Liver (tissue), 3 donors: ENCODE results near the gene ASPHD2.

Experiments
- ATF3 ChIP-seq: IDR thresholded peaks from 2 replicates; pipeline ENCODE4 v1.6.1; 2016; ENCODE audit warnings: antibody characterized with exemption
- CTCF ChIP-seq: fragments of 150-350 bp; IDR thresholded peaks from 2 replicates; pipeline ENCODE4 v1.5.1; 2017; ENCODE audit warnings: improper control_type of control experiment, low read depth, low read length; ENCODE audit not compliant: missing input control
- EGR1 ChIP-seq, 2 donors: IDR thresholded peaks; 2 replicates each; pipeline ENCODE4 v1.6.1; 2016 to 2018; ENCODE audit warnings: antibody characterized with exemption in 2 of 2, low read depth in 2 of 2
- FOXA1 ChIP-seq: IDR thresholded peaks from 2 replicates; pipeline ENCODE4 v1.6.1; 2016; ENCODE audit warnings: antibody characterized with exemption
- GABPA ChIP-seq, 2 donors: IDR thresholded peaks in 1 of 2; conservative IDR thresholded peaks in 1 of 2; 2 replicates each; pipeline ENCODE4 v1.6.1; 2016; ENCODE audit warnings: antibody characterized with exemption in 2 of 2, mild to moderate bottlenecking in 1 of 2, moderate library complexity in 1 of 2
- HNF4A ChIP-seq, 2 donors: conservative IDR thresholded peaks; 2 replicates each; pipeline ENCODE4 v1.6.1; 2016; ENCODE audit warnings: antibody characterized with exemption in 2 of 2, mild to moderate bottlenecking in 2 of 2
- HNF4G ChIP-seq: IDR thresholded peaks from 2 replicates; pipeline ENCODE4 v1.6.1; 2016; ENCODE audit warnings: antibody characterized with exemption
- JUND ChIP-seq, 2 donors: IDR thresholded peaks; 2 replicates each; pipeline ENCODE4 v1.6.1; 2016; ENCODE audit warnings: antibody characterized with exemption in 2 of 2
- RAD21 ChIP-seq, 2 donors: IDR thresholded peaks; 2 replicates each; pipeline ENCODE4 v1.6.1; 2016; ENCODE audit warnings: antibody characterized with exemption in 2 of 2, mild to moderate bottlenecking in 2 of 2
- REST ChIP-seq: IDR thresholded peaks from 2 replicates; pipeline ENCODE4 v1.6.1; 2016; ENCODE audit warnings: antibody characterized with exemption, mild to moderate bottlenecking
- SP1 ChIP-seq: IDR thresholded peaks from 2 replicates; pipeline ENCODE4 v1.6.1; 2018; ENCODE audit warnings: antibody characterized with exemption, mild to moderate bottlenecking
- TAF1 ChIP-seq: conservative IDR thresholded peaks from 2 replicates; pipeline ENCODE4 v1.6.1; 2016; ENCODE audit warnings: antibody characterized with exemption, mild to moderate bottlenecking
- YY1 ChIP-seq: IDR thresholded peaks from 2 replicates; pipeline ENCODE4 v1.6.1; 2016; ENCODE audit warnings: antibody characterized with exemption, mild to moderate bottlenecking
- ZBTB33 ChIP-seq: IDR thresholded peaks from 2 replicates; pipeline ENCODE4 v1.6.1; 2016; ENCODE audit warnings: antibody characterized with exemption
- donor health status: healthy.
- donor health status: healthy.

- TF ChIP-seq CTCF = no peak
- TF ChIP-seq FOXA1 = no peak
- no peak for TF ChIP-seq YY1
- no peak for TF ChIP-seq ATF3
- no peak for TF ChIP-seq HNF4A (conservative IDR thresholded peaks at IDR 0.05)
- TF ChIP-seq REST = no peak
- TF ChIP-seq EGR1 (IDR thresholded peaks at IDR 0.05; ENCODE audit: low read depth in 2 of 2) = no peak
- TF ChIP-seq SP1 = no peak
- TF ChIP-seq ZBTB33 = no peak
- TF ChIP-seq JUND (IDR thresholded peaks at IDR 0.05) = no peak
- TF ChIP-seq TAF1 = no peak
- TF ChIP-seq RAD21 (IDR thresholded peaks at IDR 0.05) = no peak
- TF ChIP-seq GABPA (IDR thresholded peaks at IDR 0.05 in 1 of 2, conservative IDR thresholded peaks at IDR 0.05 in 1 of 2) = no peak
- TF ChIP-seq HNF4G = no peak
These were observed 14.7 kb upstream of the ASPHD2 start for GRCh38 chr22:26414347-26414746.
